Heart left ventricle (tissue), 16 donors: ENCODE measurements around the gene ARHGAP24. TPM values are rescaled to one million over a fixed set of nuclear protein-coding genes. Genes with fewer than 3 reads are reported as not detected.
A peak's percentile ranks its signal among the peaks of the same experiment; 100 is the strongest.

Experiments used
- ATAC-seq, 4 donors: fragments of 200-7000 bp; cut with Tn5 transposase; one replicate each; pipeline ENCODE4 v1.9.1; 2020 to 2022; ENCODE audit warnings: moderate library complexity in 4 of 4, mild to moderate bottlenecking in 3 of 4, moderate number of reproducible peaks in 1 of 4
- DNase-seq, 5 donors: peaks; one replicate each; pipeline ENCODE4 v3.0.0-alpha.2; 2020
- H3K27ac ChIP-seq, 12 donors: fragments of 200-600 bp; sonication (generic) in 4 of 12; one replicate each; pipeline versions ENCODE4 v1.5.0 to v1.8.0; 2016 to 2022; ENCODE audit warnings: mild to moderate bottlenecking in 2 of 12
- H3K27me3 ChIP-seq, 9 donors: fragments of 200-600 bp; sonication (generic) in 2 of 9; one replicate each; pipeline versions ENCODE4 v1.5.1 to v1.8.0; 2016 to 2022; ENCODE audit warnings: mild to moderate bottlenecking in 3 of 9
- H3K36me3 ChIP-seq, 9 donors: fragments of 200-600 bp; sonication (generic) in 2 of 9; one replicate each; pipeline versions ENCODE4 v1.5.0 to v1.8.0; 2018 to 2022; ENCODE audit warnings: mild to moderate bottlenecking in 2 of 9
- H3K4me1 ChIP-seq, 12 donors: fragments of 200-600 bp; sonication (generic) in 4 of 12; one replicate each; pipeline versions ENCODE4 v1.5.0 to v1.8.0; 2016 to 2022; ENCODE audit warnings: mild to moderate bottlenecking in 3 of 12
- H3K4me3 ChIP-seq, 12 donors: fragments of 200-600 bp; sonication (generic) in 4 of 12; one replicate each; pipeline versions ENCODE4 v1.5.0 to v1.8.0; 2017 to 2022; ENCODE audit warnings: mild to moderate bottlenecking in 9 of 12, moderate library complexity in 4 of 12
- H3K9me3 ChIP-seq, 12 donors: fragments of 200-600 bp; sonication (generic) in 4 of 12; one replicate each; pipeline versions ENCODE4 v1.5.0 to v1.8.0; 2016 to 2022; ENCODE audit warnings: mild to moderate bottlenecking in 1 of 12
- POLR2A ChIP-seq, 2 donors: fragments of 450-650 bp; IDR thresholded peaks; one replicate each; pipeline ENCODE4 v1.6.1; 2017; ENCODE audit warnings: antibody characterized with exemption in 2 of 2, mild to moderate bottlenecking in 2 of 2, moderate library complexity in 2 of 2
- WGBS, 4 donors: extraction: QIAGEN DNeasy Blood & Tissue Kit in 2 of 4; methylation state at CpG; one replicate each; pipeline versions ENCODE4 v1.1.5 to v1.1.7; 2013 to 2018; 5-methylcytosine and 5-hydroxymethylcytosine counted together
- intact Hi-C, 10 donors: fragments of 100-400 bp; cut with DNase I; formaldehyde crosslinking; loops; one replicate each; pipeline versions ENCODE4 v1.11.1 to v1.14.2; 2022
- polyA plus RNA-seq, 2 donors: library from polyadenylated mRNA; stranded (reverse); fragments of 200-250 nt; gene quantifications; one replicate each; pipeline ENCODE4 v1.2.3, GENCODE V29; 2013
- total RNA-seq, 9 donors: library from RNA; depleted of rRNA in 2 of 9; stranded (reverse); fragments of >200 nt in 2 of 9; fragmentation: NEBNext Ultra II Directional in 3 of 9; extraction: Animal tissue kit (Norgen Biotek cat#: 25700) in 3 of 9; gene quantifications; one replicate each; pipeline versions ENCODE4 v1.1.0 to v1.2.4, GENCODE V29; 2016 to 2023
- TF ChIP-seq, protein P1 (sequence below), 12 donors: fragments of 200-600 bp; sonication (generic) in 4 of 12; IDR thresholded peaks; one replicate each; pipeline versions ENCODE4 v1.5.0 to v1.8.0; 2018 to 2022; ENCODE audit warnings: antibody characterized with exemption in 12 of 12, mild to moderate bottlenecking in 5 of 12
- donor health status: ischemic (EF 13 %, LVEDD 7.1; RV severe dilation, severe dysfunction).
- donor health status: healthy with polysubstance abuse.
- donor health status: DM: no; HTN: yes; CAD: no.
- donor health status: DM: no; HTN: no; CAD: no.
- donor health status: ischemic (EF 25% LVEDD 6.9; RV normal size, moderate dysfunction).
- donor health status: ischemic (EF 25% LVEDD 5.7; RV mildly dilated, moderate dysfunction).
- donor health status: healthy.
- donor health status: DM: yes; HTN: yes; CAD: no.
- donor health status: ischemic (EF 35%, LVEDD 5.7; RV mildly dilated, moderate dysfunction).
- donor health status: nonischemic (EF 11% LVEDD 7.7; RV severe dilation, severe dysfunction).
- donor health status: DM: yes; HTN: yes; CAD: no.
- donor health status: PGD.
- donor health status: ischemic (EF 29% LVEDD 5.4; RV normal size, mild dysfunction).
- donor health status: nonischemic (EF 23%, LVEDD 6.1; RV moderate dilation, normal function).

The ARHGAP24 gene
- total and polyA plus RNA-seq, 11 donors, result 4.5 to 36.9 (median 18.9) TPM

DNA sequence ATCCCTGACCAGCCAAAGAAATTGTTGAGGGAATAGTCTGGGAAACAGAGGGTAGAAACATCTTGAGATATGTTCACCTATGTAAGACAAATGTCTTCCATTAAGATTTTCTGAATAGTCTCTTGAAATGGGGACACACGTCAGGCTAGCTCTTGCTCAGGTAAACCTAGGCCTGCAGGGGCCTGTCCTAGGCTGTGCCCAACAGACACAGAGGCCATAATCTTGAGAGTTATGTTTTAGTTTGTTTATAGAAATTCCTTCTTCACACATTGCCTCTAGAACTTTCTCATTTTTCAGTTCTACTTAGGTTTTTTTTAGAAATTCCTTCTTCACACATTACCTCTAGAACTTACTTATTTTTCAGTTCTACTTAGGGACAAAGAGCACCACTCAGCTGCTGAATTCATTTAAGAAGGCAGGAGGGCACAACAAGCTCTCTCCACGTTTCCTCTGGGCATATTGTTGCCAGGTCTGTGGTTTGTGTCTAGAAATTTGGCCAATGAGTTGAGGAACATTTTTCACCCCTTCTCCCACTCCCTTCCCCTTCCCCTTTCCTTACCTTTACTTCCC lies 94.9 kb downstream of the ARHGAP24 start:
- intact Hi-C loops, result no loop called here
- 79 to 88% (median 86%) methylated on average over 2 of the region's 2 CpGs for WGBS, 4 donors
- DNase-seq (no peak), ATAC-seq (no peak)
- Histone ChIP-seq H3K36me3 (peaks cover 0 to 10% (median 7%) of the 10 kb centered on the region in 9 donors), H3K4me3 (no peak overlapping the region), H3K9me3 (no peaks in the 10 kb centered on the region), H3K4me1 (peaks cover 0 to 5% (median 0%) of the 10 kb centered on the region in 12 donors), H3K27ac (no peak overlapping the region), H3K27me3 (no peaks in the 10 kb centered on the region)
- TF ChIP-seq, protein P1, sequence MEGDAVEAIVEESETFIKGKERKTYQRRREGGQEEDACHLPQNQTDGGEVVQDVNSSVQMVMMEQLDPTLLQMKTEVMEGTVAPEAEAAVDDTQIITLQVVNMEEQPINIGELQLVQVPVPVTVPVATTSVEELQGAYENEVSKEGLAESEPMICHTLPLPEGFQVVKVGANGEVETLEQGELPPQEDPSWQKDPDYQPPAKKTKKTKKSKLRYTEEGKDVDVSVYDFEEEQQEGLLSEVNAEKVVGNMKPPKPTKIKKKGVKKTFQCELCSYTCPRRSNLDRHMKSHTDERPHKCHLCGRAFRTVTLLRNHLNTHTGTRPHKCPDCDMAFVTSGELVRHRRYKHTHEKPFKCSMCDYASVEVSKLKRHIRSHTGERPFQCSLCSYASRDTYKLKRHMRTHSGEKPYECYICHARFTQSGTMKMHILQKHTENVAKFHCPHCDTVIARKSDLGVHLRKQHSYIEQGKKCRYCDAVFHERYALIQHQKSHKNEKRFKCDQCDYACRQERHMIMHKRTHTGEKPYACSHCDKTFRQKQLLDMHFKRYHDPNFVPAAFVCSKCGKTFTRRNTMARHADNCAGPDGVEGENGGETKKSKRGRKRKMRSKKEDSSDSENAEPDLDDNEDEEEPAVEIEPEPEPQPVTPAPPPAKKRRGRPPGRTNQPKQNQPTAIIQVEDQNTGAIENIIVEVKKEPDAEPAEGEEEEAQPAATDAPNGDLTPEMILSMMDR (IDR thresholded peaks at IDR 0.05), result no peak

DNA sequence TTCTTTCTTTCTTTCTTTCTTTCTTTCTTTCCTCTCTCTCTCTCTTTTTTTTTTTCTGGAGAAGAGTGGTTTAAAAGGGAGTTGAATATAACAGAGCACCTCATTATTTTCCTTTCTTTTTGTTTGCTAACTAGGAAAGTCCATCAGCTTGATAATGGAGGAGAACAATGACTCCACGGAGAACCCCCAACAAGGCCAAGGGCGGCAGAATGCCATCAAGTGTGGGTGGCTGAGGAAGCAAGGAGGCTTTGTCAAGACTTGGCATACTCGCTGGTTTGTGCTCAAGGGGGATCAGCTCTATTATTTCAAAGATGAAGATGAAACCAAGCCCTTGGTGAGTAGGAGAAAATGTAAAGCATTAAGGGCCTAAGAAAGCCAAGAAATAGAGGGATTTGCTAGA lies 95.4 kb downstream of the ARHGAP24 start:
- no peak for DNase-seq
- intact Hi-C loops, result no loop called here
- no peak for ATAC-seq
- no peak overlapping the region for H3K27ac ChIP-seq
- no peaks in the 10 kb centered on the region for H3K9me3 ChIP-seq
- TF ChIP-seq, protein P1 (IDR thresholded peaks at IDR 0.05), result no peak
- no peak for TF ChIP-seq POLR2A (IDR thresholded peaks at IDR 0.05)
- H3K36me3 ChIP-seq, result peaks cover 0 to 10% (median 7%) of the 10 kb centered on the region in 9 donors
- H3K27me3 ChIP-seq, result no peaks in the 10 kb centered on the region
- no peak overlapping the region for H3K4me3 ChIP-seq
- H3K4me1 ChIP-seq, result peaks cover 0 to 5% (median 0%) of the 10 kb centered on the region in 12 donors
- WGBS, 4 donors, result 80 to 83% (median 81%) methylated on average over 3 of the region's 3 CpGs

DNA sequence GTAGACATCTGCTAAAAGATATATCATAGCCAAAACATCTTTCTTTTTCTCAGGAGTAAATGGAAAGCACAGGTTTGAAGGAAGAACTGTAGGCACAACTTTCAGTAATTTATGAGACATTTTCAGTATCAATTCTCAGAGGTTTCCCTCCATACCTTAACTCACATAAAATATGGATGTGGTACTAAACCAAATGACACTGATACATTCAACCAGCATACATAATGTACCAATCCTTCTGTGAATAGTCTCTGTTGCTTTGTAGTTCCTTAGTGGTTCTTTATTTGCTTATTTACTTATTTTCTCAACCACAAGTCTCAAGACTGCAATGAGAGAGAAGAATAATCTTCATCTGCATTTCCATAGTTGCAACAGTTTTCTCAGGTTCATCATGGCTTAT lies 96.1 kb downstream of the ARHGAP24 start:
- no peak for ATAC-seq
- Histone ChIP-seq H3K27ac (no peak overlapping the region), H3K4me3 (no peak overlapping the region), H3K27me3 (no peaks in the 10 kb centered on the region), H3K36me3 (peaks cover 0 to 10% (median 7%) of the 10 kb centered on the region in 9 donors), H3K9me3 (no peaks in the 10 kb centered on the region), H3K4me1 (peaks cover 0 to 5% (median 0%) of the 10 kb centered on the region in 12 donors)
- intact Hi-C loops, result no loop called here
- DNase-seq, result no peak
- TF ChIP-seq, protein P1 (IDR thresholded peaks at IDR 0.05), result no peak
- no peak for TF ChIP-seq POLR2A (IDR thresholded peaks at IDR 0.05)

DNA sequence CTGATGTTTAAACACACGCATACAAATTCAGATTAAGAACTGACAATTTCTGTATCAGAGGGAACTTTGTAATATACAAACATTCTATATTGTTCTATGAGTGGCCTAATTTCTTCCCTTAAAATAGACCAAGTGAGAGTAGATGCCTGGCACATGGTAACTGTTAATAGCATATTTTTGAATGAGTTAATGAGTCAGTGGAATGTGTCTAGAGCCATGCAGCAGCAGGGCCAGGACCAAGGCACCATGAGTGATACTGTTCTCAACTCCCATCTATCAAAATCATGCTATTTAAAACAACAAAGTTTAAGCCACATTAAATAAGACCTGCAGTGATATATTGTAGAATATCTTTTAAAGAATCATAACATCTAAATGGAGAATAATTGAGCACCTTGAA lies 98.3 kb downstream of the ARHGAP24 start:
- DNase-seq (no peak), ATAC-seq (peak; percentile 55 to 77 (median 76))
- intact Hi-C loops, result no loop called here
- TF ChIP-seq, protein P1 (IDR thresholded peaks at IDR 0.05), result no peak
- no peak for TF ChIP-seq POLR2A (IDR thresholded peaks at IDR 0.05)
- Histone ChIP-seq H3K4me3 (no peak overlapping the region), H3K36me3 (peaks cover 0 to 10% (median 7%) of the 10 kb centered on the region in 9 donors), H3K27ac (no peak overlapping the region), H3K4me1 (peaks cover 0 to 5% (median 0%) of the 10 kb centered on the region in 12 donors), H3K9me3 (no peaks in the 10 kb centered on the region), H3K27me3 (no peaks in the 10 kb centered on the region)
- 83 to 94% (median 92%) methylated on average over 1 of the region's 1 CpG for WGBS, 4 donors
